Endodermal cell (in vitro differentiated cells): ENCODE measurements around the gene CSF3R. TPM values are rescaled to one million over a fixed set of nuclear protein-coding genes. Genes with fewer than 3 reads are reported as not detected.
"Not testable (repeated sequence)": the region's sequence is repeated elsewhere in the genome, so short reads cannot be mapped to it uniquely, and the experiment has no call there.

Experiments used
- DNase-seq: peaks from one replicate; pipeline ENCODE4 v3.0.0-alpha.2; 2017
- H3K27ac ChIP-seq: 2 replicates; pipeline ENCODE4 v1.5.1; 2013; ENCODE audit warnings: mild to moderate bottlenecking, low read depth, low read length, moderate library complexity
- H3K27me3 ChIP-seq: 2 replicates; pipeline ENCODE4 v1.6.1; 2013; ENCODE audit warnings: mild to moderate bottlenecking, low read length, moderate library complexity; ENCODE audit not compliant: insufficient read depth, control insufficient read depth, poor library complexity, severe bottlenecking
- H3K36me3 ChIP-seq: 2 replicates; pipeline ENCODE4 v1.7.0; 2013; ENCODE audit warnings: mild to moderate bottlenecking, low read length, moderate library complexity; ENCODE audit not compliant: control insufficient read depth, insufficient read depth
- H3K4me1 ChIP-seq: one replicate; pipeline ENCODE4 v1.7.0; 2013; ENCODE audit warnings: low read length; ENCODE audit not compliant: control insufficient read depth, insufficient read depth
- H3K4me3 ChIP-seq: 2 replicates; pipeline ENCODE4 v1.5.1; 2013; ENCODE audit warnings: mild to moderate bottlenecking, low read length, moderate library complexity
- H3K9ac ChIP-seq: 2 replicates; pipeline ENCODE4 v1.6.1; 2013; ENCODE audit warnings: mild to moderate bottlenecking, low read length, moderate library complexity; ENCODE audit not compliant: poor library complexity, severe bottlenecking; ENCODE audit errors: extremely low read depth
- H3K9me3 ChIP-seq: 2 replicates; pipeline ENCODE4 v1.6.1; 2013; ENCODE audit warnings: mild to moderate bottlenecking, low read length, moderate library complexity; ENCODE audit not compliant: control insufficient read depth
- H3K27ac Mint-ChIP-seq: 2 replicates; pipeline ENCODE4 v1.8.0; 2020; ENCODE audit warnings: mixed read lengths
- H3K27me3 Mint-ChIP-seq: 2 replicates; pipeline ENCODE4 v1.8.0; 2021; ENCODE audit warnings: mild to moderate bottlenecking, mixed read lengths; ENCODE audit not compliant: insufficient read depth
- H3K36me3 Mint-ChIP-seq: 2 replicates; pipeline ENCODE4 v1.8.0; 2020; ENCODE audit warnings: low read depth, mixed read lengths
- H3K4me1 Mint-ChIP-seq: 2 replicates; pipeline ENCODE4 v1.8.0; 2020; ENCODE audit warnings: mixed read lengths
- H3K4me3 Mint-ChIP-seq: 2 replicates; pipeline ENCODE4 v1.8.0; 2020; ENCODE audit warnings: mild to moderate bottlenecking, moderate library complexity, mixed read lengths
- H3K9me3 Mint-ChIP-seq: 2 replicates; pipeline ENCODE4 v1.8.0; 2020; ENCODE audit warnings: mild to moderate bottlenecking, mixed read lengths
- CTCF ChIP-seq: fragments of 200-600 bp; sonication (generic); conservative IDR thresholded peaks from 2 replicates; pipeline ENCODE4 v1.5.0; 2021; ENCODE audit warnings: antibody characterized with exemption, mild to moderate bottlenecking
- WGBS, 2 experiments: methylation state at CpG; one replicate each; pipeline versions ENCODE4 v1.1.5 to v1.1.7; 2013; ENCODE audit warnings: missing lambda C conversion rate in 2 of 2, mixed read lengths in 1 of 2; ENCODE audit not compliant: insufficient coverage in 1 of 2, insufficient read length in 1 of 2; 5-methylcytosine and 5-hydroxymethylcytosine counted together
- total RNA-seq, 2 donors: library from RNA; stranded (reverse); fragmentation: NEBNext Ultra II Directional in 1 of 2; extraction: Animal tissue kit (Norgen Biotek cat#: 25700) in 1 of 2; gene quantifications; 2 replicates in 1 of 2; 3 replicates in 1 of 2; pipeline ENCODE4 v1.2.1, GENCODE V29; 2021

CSF3R gene
- total RNA-seq, 2 donors from 2014 or later = 1.5 TPM

DNA sequence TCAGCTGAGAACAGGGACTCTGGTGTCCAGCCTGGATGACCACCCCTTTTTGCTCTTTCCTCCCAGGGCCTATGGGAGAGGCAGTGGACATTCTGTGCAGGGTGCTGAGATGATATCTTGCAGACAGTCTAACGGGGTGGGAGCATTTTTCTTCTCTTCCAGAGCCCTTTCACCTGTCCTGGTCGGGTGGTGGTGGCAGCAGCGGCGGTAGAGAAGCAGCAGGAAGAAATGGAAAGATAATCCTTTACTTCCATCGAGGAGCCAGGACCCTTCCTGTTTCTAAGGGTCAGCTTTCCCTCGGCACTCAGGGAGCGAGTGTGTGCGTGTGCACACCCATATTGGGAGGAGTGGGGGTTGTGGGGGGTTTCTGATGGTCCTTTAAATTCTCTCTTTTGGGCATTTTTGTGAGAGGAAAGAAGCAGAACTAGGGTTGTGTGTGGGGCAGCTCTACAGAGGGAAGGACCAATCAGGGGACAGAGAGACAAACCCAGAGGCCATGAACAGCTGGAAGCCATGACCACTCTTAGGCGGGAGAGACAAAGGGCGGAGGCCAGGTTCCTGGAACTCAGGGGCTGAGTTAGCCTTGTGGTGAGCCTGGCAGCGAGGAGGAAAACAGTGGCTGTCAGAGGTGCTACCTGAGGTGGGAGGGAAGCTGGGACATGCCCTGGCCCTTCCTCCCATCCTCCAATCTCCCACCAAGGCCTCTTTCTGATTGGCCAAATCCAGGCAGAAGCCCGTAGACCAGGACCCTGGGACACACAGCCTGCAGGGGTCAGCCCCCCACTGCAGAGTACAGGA, 31.2 kb upstream of the CSF3R start:
- Histone ChIP-seq H3K36me3 (no peaks in the 10 kb centered on the region), H3K27me3 (no peaks in the 10 kb centered on the region), H3K4me1 (no peaks in the 10 kb centered on the region), H3K9ac (no peak overlapping the region), H3K9me3 (no peaks in the 10 kb centered on the region), H3K27ac (no peak overlapping the region), H3K4me3 (no peak overlapping the region)
- TF ChIP-seq CTCF = no peak
- peak overlapping the region; percentile 26 for H3K27ac Mint-ChIP-seq
- peaks cover 7% of the 10 kb centered on the region for H3K4me1 Mint-ChIP-seq
- WGBS, 2 experiments = 81 to 88% methylated on average over 3 to 12 of the region's 12 CpGs
- H3K27me3 Mint-ChIP-seq = no peaks in the 10 kb centered on the region
- H3K4me3 Mint-ChIP-seq = no peak overlapping the region
- peak; percentile 63 for DNase-seq
- H3K36me3 Mint-ChIP-seq = no peaks in the 10 kb centered on the region
- no peaks in the 10 kb centered on the region for H3K9me3 Mint-ChIP-seq

- no peaks in the 10 kb centered on the region for H3K27me3 ChIP-seq
- 83 to 90% methylated on average over 1 of the region's 1 CpG for WGBS, 2 experiments
- no peak for DNase-seq
- no peaks in the 10 kb centered on the region for H3K9me3 Mint-ChIP-seq
- no peaks in the 10 kb centered on the region for H3K36me3 Mint-ChIP-seq
- no peak overlapping the region for H3K4me3 Mint-ChIP-seq
- peaks cover 7% of the 10 kb centered on the region for H3K4me1 Mint-ChIP-seq
- H3K4me3 ChIP-seq = no peak overlapping the region
- H3K27ac Mint-ChIP-seq = no peak overlapping the region
- H3K27ac ChIP-seq = no peak overlapping the region
- no peaks in the 10 kb centered on the region for H3K36me3 ChIP-seq
- no peaks in the 10 kb centered on the region for H3K27me3 Mint-ChIP-seq
- H3K9me3 ChIP-seq = no peaks in the 10 kb centered on the region
- TF ChIP-seq CTCF = no peak
- H3K9ac ChIP-seq = no peak overlapping the region
- H3K4me1 ChIP-seq = no peaks in the 10 kb centered on the region
These were observed 30.1 kb upstream of the CSF3R start for GRCh38 chr1:36512842-36513241.

GRCh38 chr1:36511804-36512798, 29.4 kb upstream of the CSF3R start:
- Mint-ChIP-seq H3K27me3 (peaks cover 4% of the 10 kb centered on the region), H3K4me3 (no peak overlapping the region), H3K9me3 (no peaks in the 10 kb centered on the region), H3K36me3 (no peaks in the 10 kb centered on the region), H3K27ac (no peak overlapping the region), H3K4me1 (peaks cover under 1% of the 10 kb centered on the region)
- H3K27ac ChIP-seq = no peak overlapping the region
- H3K9me3 ChIP-seq = no peaks in the 10 kb centered on the region
- H3K27me3 ChIP-seq = no peaks in the 10 kb centered on the region
- no peaks in the 10 kb centered on the region for H3K36me3 ChIP-seq
- no peaks in the 10 kb centered on the region for H3K4me1 ChIP-seq
- TF ChIP-seq CTCF = no peak
- H3K9ac ChIP-seq = no peak overlapping the region
- H3K4me3 ChIP-seq = no peak overlapping the region
- peak; percentile 45 for DNase-seq
- 77 to 86% methylated on average over 10 to 15 of the region's 15 CpGs for WGBS, 2 experiments

GRCh38 chr1:36511220-36511619, 28.5 kb upstream of the CSF3R start:
- not testable (repeated sequence) for H3K4me1 ChIP-seq, H3K9me3 Mint-ChIP-seq, H3K27ac Mint-ChIP-seq, H3K4me3 ChIP-seq, H3K36me3 ChIP-seq, H3K4me1 Mint-ChIP-seq, H3K9me3 ChIP-seq, H3K27me3 Mint-ChIP-seq, H3K9ac ChIP-seq, H3K4me3 Mint-ChIP-seq, DNase-seq, H3K27me3 ChIP-seq, H3K36me3 Mint-ChIP-seq, H3K27ac ChIP-seq
- 98 to 100% methylated on average over 1 to 2 of the region's 2 CpGs for WGBS, 2 experiments
